Cardiac muscle cell (in vitro differentiated cells and primary cell): ENCODE results near the gene FOSL2. TPM values are rescaled to one million over a fixed set of nuclear protein-coding genes. Genes with fewer than 3 reads are reported as not detected.

Experiments used
- DNase-seq, 2 donors: peaks; one replicate each; pipeline versions ENCODE4 v3.0.0 to v3.0.0-alpha.2; 2010 to 2017; ENCODE audit warnings: low read depth in 1 of 2, low spot score in 1 of 2
- H3K27ac ChIP-seq: fragments of 200-600 bp; sonication (generic); 2 replicates; pipeline ENCODE4 v1.5.1; 2016
- H3K27me3 ChIP-seq: fragments of 200-600 bp; sonication (generic); 2 replicates; pipeline ENCODE4 v1.6.0; 2016; ENCODE audit warnings: control low read depth
- H3K36me3 ChIP-seq: fragments of 200-600 bp; sonication (generic); 2 replicates; pipeline ENCODE4 v1.5.1; 2016; ENCODE audit warnings: control low read depth
- H3K4me1 ChIP-seq: fragments of 200-600 bp; sonication (generic); 2 replicates; pipeline ENCODE4 v1.8.1; 2017; ENCODE audit warnings: low read depth, mild to moderate bottlenecking, mixed run types
- H3K4me3 ChIP-seq: fragments of 200-600 bp; sonication (generic); 2 replicates; pipeline ENCODE4 v1.5.1; 2016; ENCODE audit warnings: mild to moderate bottlenecking
- H3K9me3 ChIP-seq: fragments of 200-600 bp; sonication (generic); 2 replicates; pipeline ENCODE4 v1.5.1; 2017; ENCODE audit warnings: low read depth, mild to moderate bottlenecking, control low read depth
- CTCF ChIP-seq: IDR thresholded peaks from 2 replicates; pipeline ENCODE4 v1.5.1; 2012; ENCODE audit warnings: low read depth, mild to moderate bottlenecking, low read length
- polyA plus RNA-seq: library from polyadenylated mRNA; unstranded; fragments of >200 nt; fragmentation: Nextera tagmentation; extraction: Ambion mirVana; gene quantifications from 2 replicates; pipeline ENCODE4 v1.2.1, GENCODE V29; 2016
- total RNA-seq: library from RNA; depleted of rRNA; stranded (reverse); fragments of >200 nt; gene quantifications from 2 replicates; pipeline ENCODE4 v1.2.3, GENCODE V29; 2016

Gene FOSL2
- total and polyA plus RNA-seq, 2 experiments from 2014 or later: 2.0 to 3.5 TPM

GRCh38 chr2:28394997-28395333 lies 2.3 kb downstream of the FOSL2 start:
- no peak overlapping the region for H3K4me3 ChIP-seq
- H3K4me1 ChIP-seq: peaks cover 7% of the 10 kb centered on the region
- peaks cover 17% of the 10 kb centered on the region for H3K27me3 ChIP-seq
- no peaks in the 10 kb centered on the region for H3K36me3 ChIP-seq
- no peak for DNase-seq
- no peaks in the 10 kb centered on the region for H3K9me3 ChIP-seq
- H3K27ac ChIP-seq: no peak overlapping the region
- TF ChIP-seq CTCF: no peak

- DNase-seq: peak in 1 of 2 donors; percentile 89
- no peak overlapping the region for H3K27ac ChIP-seq
Measured at GRCh38 chr2:28395334-28396061, 2.8 kb downstream of the FOSL2 start.

GRCh38 chr2:28397043-28397381 lies 4.4 kb downstream of the FOSL2 start:
- Histone ChIP-seq H3K9me3 (no peaks in the 10 kb centered on the region), H3K27ac (no peak overlapping the region), H3K36me3 (no peaks in the 10 kb centered on the region), H3K4me3 (no peak overlapping the region), H3K4me1 (peaks cover 7% of the 10 kb centered on the region), H3K27me3 (peaks cover 17% of the 10 kb centered on the region)
- no peak for TF ChIP-seq CTCF
- no peak for DNase-seq

More at GRCh38 chr2:28395334-28396061, 2.8 kb downstream of the FOSL2 start:
- H3K4me1 ChIP-seq: peaks cover 7% of the 10 kb centered on the region
- H3K36me3 ChIP-seq: no peaks in the 10 kb centered on the region
- no peak overlapping the region for H3K4me3 ChIP-seq
- TF ChIP-seq CTCF: no peak
- H3K9me3 ChIP-seq: no peaks in the 10 kb centered on the region
- peaks cover 17% of the 10 kb centered on the region for H3K27me3 ChIP-seq

- Histone ChIP-seq H3K27me3 (peaks cover 17% of the 10 kb centered on the region), H3K4me1 (peaks cover 7% of the 10 kb centered on the region), H3K36me3 (no peaks in the 10 kb centered on the region), H3K9me3 (no peaks in the 10 kb centered on the region), H3K4me3 (no peak overlapping the region), H3K27ac (no peak overlapping the region)
- no peak for TF ChIP-seq CTCF
- peak in 1 of 2 donors; percentile 77 for DNase-seq
Measured at GRCh38 chr2:28398101-28398834, 5.6 kb downstream of the FOSL2 start.

- Histone ChIP-seq H3K9me3 (no peaks in the 10 kb centered on the region), H3K27ac (no peak overlapping the region)
Measured at GRCh38 chr2:28399289-28399688, 6.6 kb downstream of the FOSL2 start.

More at GRCh38 chr2:28399289-28399688, 6.6 kb downstream of the FOSL2 start:
- H3K4me1 ChIP-seq: peaks cover 7% of the 10 kb centered on the region
- no peak for DNase-seq
- no peaks in the 10 kb centered on the region for H3K36me3 ChIP-seq
- H3K4me3 ChIP-seq: no peak overlapping the region
- no peak for TF ChIP-seq CTCF
- peaks cover 13% of the 10 kb centered on the region for H3K27me3 ChIP-seq
